Measurements from ENCODE around the gene MBNL3. TPM values are rescaled to one million over a fixed set of nuclear protein-coding genes. Genes with fewer than 3 reads are reported as not detected.
A peak's percentile ranks its signal among the peaks of the same experiment; 100 is the strongest.

Gene MBNL3
- total RNA-seq, 1 experiment from 2014 or later = 4.6 TPM

DNA sequence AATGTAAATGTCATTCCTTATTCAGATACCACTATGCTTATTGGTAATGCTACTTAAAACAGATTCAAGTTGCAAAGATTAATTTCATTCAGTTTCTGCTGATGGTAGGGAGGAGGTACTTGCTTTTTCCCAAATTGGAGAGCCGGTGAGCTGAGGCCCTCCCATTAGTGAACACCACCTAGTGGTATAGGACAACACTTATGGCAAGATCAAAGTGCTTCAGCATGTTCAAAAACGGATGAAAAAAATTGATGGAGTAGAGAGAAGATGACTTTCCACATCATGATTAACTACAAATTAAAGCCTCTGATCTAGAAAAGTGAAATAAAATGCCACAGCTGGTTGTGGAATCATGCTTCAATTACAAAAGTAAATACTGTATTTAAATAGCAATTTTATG is 112.9 kb downstream of the MBNL3 start:
- POLR2A ChIA-PET = no interaction called here
- Histone ChIP-seq H4K20me1 (ENCODE audit: insufficient read depth) (no peaks in the 10 kb centered on the region), H3K9ac (ENCODE audit: low read length) (no peak overlapping the region), H3K9me3 (ENCODE audit: control insufficient read depth in 1 of 2, insufficient read depth in 1 of 2, low read depth in 1 of 2, low read length in 2 of 2) (no peaks in the 10 kb centered on the region), H3K4me1 (ENCODE audit: control insufficient read depth in 1 of 2, insufficient read depth in 2 of 2, low read length in 2 of 2) (no peaks in the 10 kb centered on the region), H2AFZ (ENCODE audit: low read depth, low read length, poor library complexity, severe bottlenecking) (no peak overlapping the region), H3K36me3 (ENCODE audit: control insufficient read depth in 1 of 2, insufficient read depth in 2 of 2, low read length in 2 of 2) (no peaks in the 10 kb centered on the region), H3K27me3 (ENCODE audit: insufficient read depth, low read length) (no peaks in the 10 kb centered on the region), H3K9me2 (ENCODE audit: insufficient read depth) (no peaks in the 10 kb centered on the region), H3K4me3 (replicated peaks in 1 of 2; ENCODE audit: low read depth in 1 of 2, low read length in 2 of 2) (no peak overlapping the region), H3K4me2 (ENCODE audit: low read length) (no peak overlapping the region), H3K27ac (ENCODE audit: low read depth, low read length) (no peak overlapping the region), H3K79me2 (ENCODE audit: insufficient read depth, low read length) (no peaks in the 10 kb centered on the region)
- TF ChIP-seq TCF7L2 (IDR thresholded peaks at IDR 0.05; ENCODE audit: borderline replicate concordance, extremely low read depth, insufficient read depth, insufficient read length) (peak; percentile 40), SRF (IDR thresholded peaks at IDR 0.05; ENCODE audit: low read depth) (no peak), ELF1 (IDR thresholded peaks at IDR 0.05; ENCODE audit: borderline replicate concordance, low read depth) (no peak)
- TF ChIP-seq, protein P1, sequence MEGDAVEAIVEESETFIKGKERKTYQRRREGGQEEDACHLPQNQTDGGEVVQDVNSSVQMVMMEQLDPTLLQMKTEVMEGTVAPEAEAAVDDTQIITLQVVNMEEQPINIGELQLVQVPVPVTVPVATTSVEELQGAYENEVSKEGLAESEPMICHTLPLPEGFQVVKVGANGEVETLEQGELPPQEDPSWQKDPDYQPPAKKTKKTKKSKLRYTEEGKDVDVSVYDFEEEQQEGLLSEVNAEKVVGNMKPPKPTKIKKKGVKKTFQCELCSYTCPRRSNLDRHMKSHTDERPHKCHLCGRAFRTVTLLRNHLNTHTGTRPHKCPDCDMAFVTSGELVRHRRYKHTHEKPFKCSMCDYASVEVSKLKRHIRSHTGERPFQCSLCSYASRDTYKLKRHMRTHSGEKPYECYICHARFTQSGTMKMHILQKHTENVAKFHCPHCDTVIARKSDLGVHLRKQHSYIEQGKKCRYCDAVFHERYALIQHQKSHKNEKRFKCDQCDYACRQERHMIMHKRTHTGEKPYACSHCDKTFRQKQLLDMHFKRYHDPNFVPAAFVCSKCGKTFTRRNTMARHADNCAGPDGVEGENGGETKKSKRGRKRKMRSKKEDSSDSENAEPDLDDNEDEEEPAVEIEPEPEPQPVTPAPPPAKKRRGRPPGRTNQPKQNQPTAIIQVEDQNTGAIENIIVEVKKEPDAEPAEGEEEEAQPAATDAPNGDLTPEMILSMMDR (IDR thresholded peaks at IDR 0.05 in 2 of 3, conservative IDR thresholded peaks at IDR 0.05 in 1 of 3; ENCODE audit: borderline replicate concordance in 1 of 3, insufficient read depth in 1 of 3, low read depth in 2 of 3, low read length in 2 of 3) = peak in 2 of 3 experiments; percentile 39 to 46; a peak in 4 of 6 replicates
- DNase-seq (ENCODE audit: low read depth, low spot score) (no peak), ATAC-seq (0 out of 2 replicates have a peak, but pooled peaks have one; percentile 53)
- intact Hi-C loops (cut with micrococcal nuclease) = no loop called here
- CTCF ChIA-PET = no interaction called here
- RAD21 ChIA-PET (ENCODE audit: low non-redundant PET in 1 of 2, low total read pairs in 2 of 2, uncharacterized antibody in 2 of 2, unreplicated experiment in 2 of 2) = no interaction called here
- BruUV-seq (replicated peaks) = no TSS peak

DNA sequence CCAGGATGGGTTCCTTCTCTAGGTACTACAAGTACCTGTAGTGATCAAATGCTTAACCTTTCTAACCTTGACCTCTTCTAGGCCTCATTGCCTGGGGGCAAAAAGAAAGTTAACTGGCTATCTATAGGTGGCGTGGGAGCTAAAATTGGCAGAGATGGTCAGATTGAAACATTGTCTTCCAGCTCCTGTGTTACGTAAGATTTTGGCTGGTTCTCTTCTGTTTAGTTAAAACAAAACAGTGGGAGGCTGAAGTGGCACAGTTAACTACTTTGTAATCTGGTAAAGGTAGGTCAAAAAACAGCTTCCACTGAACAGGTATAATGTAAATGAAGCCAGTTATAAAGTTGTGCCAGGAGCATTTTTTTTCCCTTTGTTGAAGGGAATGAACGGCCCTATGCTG is 115.2 kb downstream of the MBNL3 start:
- BruUV-seq (replicated peaks) = no TSS peak
- DNase-seq (ENCODE audit: low read depth, low spot score) = no peak
- ChIA-PET POLR2A (no interaction called here), CTCF (no interaction called here), RAD21 (ENCODE audit: low non-redundant PET in 1 of 2, low total read pairs in 2 of 2, uncharacterized antibody in 2 of 2, unreplicated experiment in 2 of 2) (no interaction called here)
- no peaks in the 10 kb centered on the region for H3K9me3 ChIP-seq (ENCODE audit: control insufficient read depth in 1 of 2, insufficient read depth in 1 of 2, low read depth in 1 of 2, low read length in 2 of 2)
- H3K27me3 ChIP-seq (ENCODE audit: insufficient read depth, low read length) = no peaks in the 10 kb centered on the region
- no peaks in the 10 kb centered on the region for H3K79me2 ChIP-seq (ENCODE audit: insufficient read depth, low read length)
- no peaks in the 10 kb centered on the region for H3K36me3 ChIP-seq (ENCODE audit: control insufficient read depth in 1 of 2, insufficient read depth in 2 of 2, low read length in 2 of 2)
- H3K4me2 ChIP-seq (ENCODE audit: low read length) = no peak overlapping the region
- ATAC-seq = no peak
- H3K27ac ChIP-seq (ENCODE audit: low read depth, low read length) = no peak overlapping the region
- no peak overlapping the region for H2AFZ ChIP-seq (ENCODE audit: low read depth, low read length, poor library complexity, severe bottlenecking)
- H3K4me1 ChIP-seq (ENCODE audit: control insufficient read depth in 1 of 2, insufficient read depth in 2 of 2, low read length in 2 of 2) = no peaks in the 10 kb centered on the region
- H3K4me3 ChIP-seq (replicated peaks in 1 of 2; ENCODE audit: low read depth in 1 of 2, low read length in 2 of 2) = no peak overlapping the region
- intact Hi-C loops (cut with micrococcal nuclease) = no loop called here
- H3K9me2 ChIP-seq (ENCODE audit: insufficient read depth) = no peaks in the 10 kb centered on the region
- TF ChIP-seq FOSL1 (IDR thresholded peaks at IDR 0.05; ENCODE audit: low read depth) (no peak), SRF (IDR thresholded peaks at IDR 0.05; ENCODE audit: low read depth) (no peak), TCF7L2 (IDR thresholded peaks at IDR 0.05; ENCODE audit: borderline replicate concordance, extremely low read depth, insufficient read depth, insufficient read length) (no peak), POLR2A (IDR thresholded peaks at IDR 0.05; ENCODE audit: borderline replicate concordance, extremely low read depth, insufficient read depth, insufficient read length) (no peak), EGR1 (IDR thresholded peaks at IDR 0.05; ENCODE audit: low read depth) (no peak), CEBPB (IDR thresholded peaks at IDR 0.05; ENCODE audit: low read depth) (no peak), JUND (IDR thresholded peaks at IDR 0.05) (no peak), EZH2phosphoT487 (IDR thresholded peaks at IDR 0.05; ENCODE audit: borderline replicate concordance) (no peak), YY1 (IDR thresholded peaks at IDR 0.05; ENCODE audit: extremely low read depth, insufficient replicate concordance, low read depth, low read length) (no peak), SP1 (IDR thresholded peaks at IDR 0.05; ENCODE audit: low read depth) (no peak)
- TF ChIP-seq, protein P2, sequence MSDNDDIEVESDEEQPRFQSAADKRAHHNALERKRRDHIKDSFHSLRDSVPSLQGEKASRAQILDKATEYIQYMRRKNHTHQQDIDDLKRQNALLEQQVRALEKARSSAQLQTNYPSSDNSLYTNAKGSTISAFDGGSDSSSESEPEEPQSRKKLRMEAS (IDR thresholded peaks at IDR 0.05) = no peak
- TF ChIP-seq, protein P3, sequence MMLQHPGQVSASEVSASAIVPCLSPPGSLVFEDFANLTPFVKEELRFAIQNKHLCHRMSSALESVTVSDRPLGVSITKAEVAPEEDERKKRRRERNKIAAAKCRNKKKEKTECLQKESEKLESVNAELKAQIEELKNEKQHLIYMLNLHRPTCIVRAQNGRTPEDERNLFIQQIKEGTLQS (IDR thresholded peaks at IDR 0.05) = no peak
- TF ChIP-seq, protein P4, sequence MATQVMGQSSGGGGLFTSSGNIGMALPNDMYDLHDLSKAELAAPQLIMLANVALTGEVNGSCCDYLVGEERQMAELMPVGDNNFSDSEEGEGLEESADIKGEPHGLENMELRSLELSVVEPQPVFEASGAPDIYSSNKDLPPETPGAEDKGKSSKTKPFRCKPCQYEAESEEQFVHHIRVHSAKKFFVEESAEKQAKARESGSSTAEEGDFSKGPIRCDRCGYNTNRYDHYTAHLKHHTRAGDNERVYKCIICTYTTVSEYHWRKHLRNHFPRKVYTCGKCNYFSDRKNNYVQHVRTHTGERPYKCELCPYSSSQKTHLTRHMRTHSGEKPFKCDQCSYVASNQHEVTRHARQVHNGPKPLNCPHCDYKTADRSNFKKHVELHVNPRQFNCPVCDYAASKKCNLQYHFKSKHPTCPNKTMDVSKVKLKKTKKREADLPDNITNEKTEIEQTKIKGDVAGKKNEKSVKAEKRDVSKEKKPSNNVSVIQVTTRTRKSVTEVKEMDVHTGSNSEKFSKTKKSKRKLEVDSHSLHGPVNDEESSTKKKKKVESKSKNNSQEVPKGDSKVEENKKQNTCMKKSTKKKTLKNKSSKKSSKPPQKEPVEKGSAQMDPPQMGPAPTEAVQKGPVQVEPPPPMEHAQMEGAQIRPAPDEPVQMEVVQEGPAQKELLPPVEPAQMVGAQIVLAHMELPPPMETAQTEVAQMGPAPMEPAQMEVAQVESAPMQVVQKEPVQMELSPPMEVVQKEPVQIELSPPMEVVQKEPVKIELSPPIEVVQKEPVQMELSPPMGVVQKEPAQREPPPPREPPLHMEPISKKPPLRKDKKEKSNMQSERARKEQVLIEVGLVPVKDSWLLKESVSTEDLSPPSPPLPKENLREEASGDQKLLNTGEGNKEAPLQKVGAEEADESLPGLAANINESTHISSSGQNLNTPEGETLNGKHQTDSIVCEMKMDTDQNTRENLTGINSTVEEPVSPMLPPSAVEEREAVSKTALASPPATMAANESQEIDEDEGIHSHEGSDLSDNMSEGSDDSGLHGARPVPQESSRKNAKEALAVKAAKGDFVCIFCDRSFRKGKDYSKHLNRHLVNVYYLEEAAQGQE (IDR thresholded peaks at IDR 0.05; ENCODE audit: low read depth) = no peak
- H3K9ac ChIP-seq (ENCODE audit: low read length) = no peak overlapping the region
- no peaks in the 10 kb centered on the region for H4K20me1 ChIP-seq (ENCODE audit: insufficient read depth)

All from HCT116 (cell line).